Measurements from ENCODE around the gene EGFL7. TPM values are rescaled to one million over a fixed set of nuclear protein-coding genes. Genes with fewer than 3 reads are reported as not detected.
A peak's percentile ranks its signal among the peaks of the same experiment; 100 is the strongest.

The EGFL7 gene
- total and polyA plus RNA-seq, 2 of the 13 experiments (the other 11 are each of a cell fraction or from before 2014, with no cell fraction given): 0.20 to 5.1 TPM

- TF ChIP-seq GTF2F1 (IDR thresholded peaks at IDR 0.05; ENCODE audit: low read length): no peak
- TF ChIP-seq PHF8 (CRISPR knock-in tag; IDR thresholded peaks at IDR 0.05): no peak
These were observed 32.1 kb downstream of the EGFL7 start (continued) for GRCh38 chr9:136694872-136695247.

GRCh38 chr9:136695435-136695895 is 32.7 kb downstream of the EGFL7 start:
- ATAC-seq: no peak
- WGBS (ENCODE audit: low lambda C conversion rate): 47% methylated on average over 3 of the region's 10 CpGs
- Histone ChIP-seq H4K20me1 (ENCODE audit: insufficient read depth, low read length) (no peaks in the 10 kb centered on the region), H3K9me3 (ENCODE audit: low read length) (no peaks in the 10 kb centered on the region), H3K4me1 (ENCODE audit: insufficient read depth, low read length) (peaks cover 88% of the 10 kb centered on the region), H3K36me3 (replicated peaks in 1 of 2; ENCODE audit: control insufficient read depth in 1 of 2, insufficient read depth in 2 of 2, low read length in 2 of 2) (no peaks in the 10 kb centered on the region), H2AFZ (ENCODE audit: low read length) (no peak overlapping the region), H3K27me3 (ENCODE audit: control insufficient read depth in 1 of 2, insufficient read depth in 2 of 2, low read length in 2 of 2) (peaks cover 15 to 42% of the 10 kb centered on the region in 2 experiments; a peak in 4 of 5 replicates), H3K4me2 (ENCODE audit: low read depth, low read length) (peak overlapping the region; percentile 36; the same call in 1 of the 2 replicates), H3K4me3 (replicated peaks in 1 of 3; ENCODE audit: insufficient read depth in 1 of 3, low read depth in 2 of 3, low read length in 3 of 3) (peak overlapping the region in 1 of 3 experiments; percentile 41; a peak in 1 of 6 replicates), H3K79me2 (ENCODE audit: insufficient read depth, low read length) (no peaks in the 10 kb centered on the region), H3K9ac (ENCODE audit: insufficient read depth, low read depth, low read length) (no peak overlapping the region), H3K27ac (ENCODE audit: extremely low read length, insufficient read depth, low read length) (no peak overlapping the region)
- no peak for DNase-seq (ENCODE audit: low spot score)
- no peak for FAIRE-seq
- in situ Hi-C loops (cut with HindIII; ENCODE audit: extremely low pct_ligation_motif_present, low pct_unique_long_range_greater_than_20kb): no loop called here
- intact Hi-C loops (cut with micrococcal nuclease; ENCODE audit: unreplicated experiment): no loop called here
- BruUV-seq (replicated peaks): no TSS peak
- TF ChIP-seq MAF1 (CRISPR knock-in tag; IDR thresholded peaks at IDR 0.05; ENCODE audit: borderline replicate concordance) (no peak), ATAD3A (CRISPR knock-in tag; IDR thresholded peaks at IDR 0.05) (no peak), HNRNPL (IDR thresholded peaks at IDR 0.05; ENCODE audit: low read depth, low read length) (0 out of 2 replicates have a peak, but pooled peaks have one; percentile 42), PITX1 (CRISPR knock-in tag; IDR thresholded peaks at IDR 0.05) (no peak)
- ChIA-PET POLR2A (no interaction called here), CTCF (ENCODE audit: low intra/inter-chr PET ratio, low total read pairs) (no interaction called here)

- WGBS (ENCODE audit: low lambda C conversion rate): 55% methylated on average over 8 of the region's 23 CpGs
- peak overlapping the region; percentile 36; the same call in 1 of the 2 replicates for H3K4me2 ChIP-seq (ENCODE audit: low read depth, low read length)
- peaks cover 86% of the 10 kb centered on the region for H3K4me1 ChIP-seq (ENCODE audit: insufficient read depth, low read length)
- no peak for DNase-seq (ENCODE audit: low spot score)
- in situ Hi-C loops (cut with HindIII; ENCODE audit: extremely low pct_ligation_motif_present, low pct_unique_long_range_greater_than_20kb) (no loop called here), intact Hi-C loops (cut with micrococcal nuclease; ENCODE audit: unreplicated experiment) (no loop called here)
- peak overlapping the region in 1 of 3 experiments; percentile 41; a peak in 1 of 6 replicates for H3K4me3 ChIP-seq (replicated peaks in 1 of 3; ENCODE audit: insufficient read depth in 1 of 3, low read depth in 2 of 3, low read length in 3 of 3)
- H4K20me1 ChIP-seq (ENCODE audit: insufficient read depth, low read length): no peaks in the 10 kb centered on the region
- H3K36me3 ChIP-seq (replicated peaks in 1 of 2; ENCODE audit: control insufficient read depth in 1 of 2, insufficient read depth in 2 of 2, low read length in 2 of 2): no peaks in the 10 kb centered on the region
- H3K27me3 ChIP-seq (ENCODE audit: control insufficient read depth in 1 of 2, insufficient read depth in 2 of 2, low read length in 2 of 2): peaks cover 13 to 37% of the 10 kb centered on the region in 2 experiments; a peak in 4 of 5 replicates
- no peak for FAIRE-seq
- no peak for ATAC-seq
- H3K9me3 ChIP-seq (ENCODE audit: low read length): no peaks in the 10 kb centered on the region
- POLR2A ChIA-PET: no interaction called here
- CTCF ChIA-PET (ENCODE audit: low intra/inter-chr PET ratio, low total read pairs): no interaction called here
- no peaks in the 10 kb centered on the region for H3K79me2 ChIP-seq (ENCODE audit: insufficient read depth, low read length)
- BruUV-seq (replicated peaks): no TSS peak
- H3K27ac ChIP-seq (ENCODE audit: extremely low read length, insufficient read depth, low read length): no peak overlapping the region
- H3K9ac ChIP-seq (ENCODE audit: insufficient read depth, low read depth, low read length): 0 out of 2 replicates have a peak overlapping the region, but pooled peaks have one; percentile 3
- no peak overlapping the region for H2AFZ ChIP-seq (ENCODE audit: low read length)
- TF ChIP-seq NFE2L2 (IDR thresholded peaks at IDR 0.05; ENCODE audit: low read length) (no peak), SSRP1 (CRISPR knock-in tag; IDR thresholded peaks at IDR 0.05) (no peak), ZNF354B (CRISPR knock-in tag; IDR thresholded peaks at IDR 0.05) (no peak), ELF3 (CRISPR knock-in tag; IDR thresholded peaks at IDR 0.05) (no peak), ZFP91 (CRISPR knock-in tag; IDR thresholded peaks at IDR 0.05; ENCODE audit: borderline replicate concordance) (0 out of 2 replicates have a peak, but pooled peaks have one; percentile 4), HNRNPLL (IDR thresholded peaks at IDR 0.05; ENCODE audit: low read depth, low read length, poor library complexity, severe bottlenecking) (peak; percentile 20), ZFP36 (IDR thresholded peaks at IDR 0.05; ENCODE audit: borderline replicate concordance, low read depth, low read length, partially characterized antibody) (no peak), ZBTB38 (CRISPR knock-in tag; IDR thresholded peaks at IDR 0.05) (0 out of 2 replicates have a peak, but pooled peaks have one; percentile 51), EED (CRISPR knock-in tag; IDR thresholded peaks at IDR 0.05) (no peak), ZNF747 (CRISPR knock-in tag; IDR thresholded peaks at IDR 0.05; ENCODE audit: borderline replicate concordance) (0 out of 2 replicates have a peak, but pooled peaks have one; percentile 36), SRF (IDR thresholded peaks at IDR 0.05; ENCODE audit: low read depth, low read length) (no peak), ATRX (CRISPR knock-in tag; IDR thresholded peaks at IDR 0.05; ENCODE audit: borderline replicate concordance) (no peak)
These were observed 33.2 kb downstream of the EGFL7 start for GRCh38 chr9:136695955-136696354.

Measured in HepG2 (cell line).